Stimulated activated CD4-positive, alpha-beta T cell treated with anti-CD3 and anti-CD28 coated beads, Interleukin-4, amount 100 ng/mL, for 24 hours (primary cell): ENCODE data around the gene ADAMTSL5.

ENCODE experiments used
- DNase-seq: peaks from one replicate; pipeline ENCODE4 v3.0.0-alpha.2; 2020

The ADAMTSL5 gene

GRCh38 chr19:1461862-1462261 lies 51.0 kb downstream of the ADAMTSL5 start:
- no peak for DNase-seq

- no peak for DNase-seq
Measured at GRCh38 chr19:1460033-1460995, 52.5 kb downstream of the ADAMTSL5 start.

GRCh38 chr19:1459479-1459878 lies 53.3 kb downstream of the ADAMTSL5 start:
- no peak for DNase-seq

GRCh38 chr19:1457892-1458291 lies 54.9 kb downstream of the ADAMTSL5 start:
- no peak for DNase-seq

- no peak for DNase-seq
Measured at GRCh38 chr19:1457031-1457739, 55.6 kb downstream of the ADAMTSL5 start.

GRCh38 chr19:1456121-1456900 lies 56.5 kb downstream of the ADAMTSL5 start:
- DNase-seq, result no peak

- DNase-seq, result peak; percentile 48
Measured at GRCh38 chr19:1455336-1456120, 57.3 kb downstream of the ADAMTSL5 start.
